GM12872 (cell line): Measurements from ENCODE around the gene RPS6KA2.

Experiments used
- CTCF ChIP-seq: IDR thresholded peaks from 3 replicates; pipeline ENCODE4 v1.5.1; 2011; ENCODE audit warnings: low read depth, mild to moderate bottlenecking, low read length, moderate library complexity; ENCODE audit not compliant: insufficient read depth

Gene RPS6KA2

GRCh38 chr6:166655251-166655650 is 28.2 kb upstream of the RPS6KA2 start:
- TF ChIP-seq CTCF, result no peak

DNA sequence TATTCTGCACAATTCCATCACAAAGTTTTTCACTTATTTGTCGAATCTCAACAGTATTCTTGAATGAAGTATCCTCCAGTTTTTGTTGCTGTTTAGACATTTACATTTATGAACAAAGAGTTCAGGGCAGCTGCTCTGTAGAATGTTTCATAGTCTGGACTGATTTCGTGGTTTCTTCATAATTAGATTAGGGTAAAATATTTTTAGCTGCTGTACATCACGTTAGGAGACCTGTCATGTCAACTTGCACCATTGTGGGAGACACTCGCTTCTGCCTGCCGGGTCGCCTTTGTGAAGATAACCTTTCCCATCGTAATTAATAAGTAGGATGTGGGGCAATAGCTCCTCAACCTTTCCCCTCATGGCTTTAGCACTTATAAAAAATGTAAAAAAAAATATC is 27.5 kb upstream of the RPS6KA2 start:
- no peak for TF ChIP-seq CTCF

DNA sequence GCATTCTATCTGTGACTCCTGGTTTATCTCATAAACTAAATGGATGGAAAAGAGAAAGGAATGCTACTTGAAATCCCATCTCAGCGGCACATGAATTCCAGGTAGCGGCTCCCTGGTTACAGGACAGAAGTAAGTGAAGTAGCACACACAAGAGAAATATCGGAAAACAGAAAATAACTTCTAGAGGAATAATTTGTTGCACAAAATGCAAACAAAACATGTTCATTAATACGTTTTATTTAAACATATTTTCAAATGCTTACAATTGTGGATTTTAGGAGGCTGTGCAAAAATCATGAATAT is 26.5 kb upstream of the RPS6KA2 start:
- no peak for TF ChIP-seq CTCF

- TF ChIP-seq CTCF, result no peak
Observed at GRCh38 chr6:166650824-166651807, 24.1 kb upstream of the RPS6KA2 start.

DNA sequence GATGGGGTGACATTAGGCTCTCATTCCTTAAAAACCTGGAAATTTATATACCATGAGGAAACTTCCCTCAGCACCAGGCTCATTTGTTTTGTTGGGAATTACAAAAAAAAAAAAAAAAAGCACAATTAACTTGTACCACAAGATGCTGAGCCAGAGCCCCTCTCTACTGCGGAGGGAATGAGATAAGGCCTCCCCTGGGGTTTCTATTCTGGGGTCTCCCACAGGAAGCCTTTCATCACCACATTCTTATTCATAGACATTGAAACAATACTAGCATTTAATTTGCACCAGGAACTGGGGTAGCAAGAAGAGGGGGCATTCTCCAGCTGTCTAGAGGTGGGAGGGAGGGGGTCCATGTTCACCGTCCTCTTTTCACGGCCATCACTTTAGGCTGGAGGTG is 23.0 kb upstream of the RPS6KA2 start:
- TF ChIP-seq CTCF, result no peak

DNA sequence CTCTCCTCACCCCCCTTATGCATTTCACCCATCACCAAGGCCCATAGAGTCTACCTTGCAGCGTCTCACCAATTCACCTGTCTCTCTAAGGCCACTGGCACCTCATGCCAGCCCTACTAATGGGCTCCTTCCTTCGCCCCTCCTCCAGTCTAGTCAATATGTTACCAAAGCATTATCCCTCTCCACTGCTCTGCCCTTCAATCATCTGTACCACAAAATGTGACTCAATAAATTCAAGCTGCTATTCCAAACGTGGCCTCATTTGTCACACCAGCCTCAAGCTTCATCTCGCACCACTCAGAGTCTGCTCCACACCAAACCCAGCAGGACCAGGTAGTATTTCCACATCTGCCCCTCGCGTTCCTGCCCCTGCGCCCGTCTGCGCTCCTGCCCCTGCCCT is 21.8 kb upstream of the RPS6KA2 start:
- no peak for TF ChIP-seq CTCF

DNA sequence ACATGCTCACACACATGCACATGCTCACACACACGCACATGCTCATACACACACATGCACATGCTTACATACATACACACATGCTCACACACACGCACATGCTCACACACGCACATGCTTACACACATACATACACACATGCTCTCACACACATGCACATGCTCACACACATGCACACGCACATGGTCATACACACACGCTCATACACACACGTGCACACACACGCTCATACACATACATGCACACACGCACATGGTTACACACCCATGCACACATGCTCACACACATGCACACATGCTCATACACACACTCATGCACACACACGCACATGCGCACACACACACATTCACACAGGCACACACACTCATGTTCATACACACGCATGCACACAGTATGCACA is 20.8 kb upstream of the RPS6KA2 start:
- no peak for TF ChIP-seq CTCF

- TF ChIP-seq CTCF, result no peak
Observed at GRCh38 chr6:166646716-166647115, 19.7 kb upstream of the RPS6KA2 start.
